BJ (cell line): Measurements from ENCODE around the gene CS. TPM values are rescaled to one million over a fixed set of nuclear protein-coding genes. Genes with fewer than 3 reads are reported as not detected.
"Not testable (repeated sequence)": the region's sequence is repeated elsewhere in the genome, so short reads cannot be mapped to it uniquely, and the experiment has no call there.

Source experiments
- CTCF ChIA-PET: fragments of 350-600 bp; formaldehyde crosslinking; extraction: SDS; loops from one replicate; lab custom pipeline; 2021; ENCODE audit warnings: antibody characterized with exemption, inconsistent platforms; lab: Yijun Ruan, JAX
- POLR2A ChIA-PET: fragments of 300-600 bp; sonication (Branson Sonifier 250); formaldehyde crosslinking; extraction: SDS; loops from one replicate; lab custom pipeline; 2021; ENCODE audit warnings: antibody characterized with exemption; lab: Charles Lee
- DNase-seq: peaks from one replicate; pipeline ENCODE4 v3.0.0-alpha.2; 2011; ENCODE audit warnings: low read depth
- H3K27me3 ChIP-seq: 2 replicates; pipeline ENCODE4 v1.6.0; 2011; ENCODE audit warnings: low read length; ENCODE audit not compliant: control insufficient read depth, insufficient read depth
- H3K36me3 ChIP-seq: 2 replicates; pipeline ENCODE4 v1.5.1; 2011; ENCODE audit warnings: low read length; ENCODE audit not compliant: control insufficient read depth, insufficient read depth
- H3K4me3 ChIP-seq: 2 replicates; pipeline ENCODE4 v1.5.1; 2011; ENCODE audit warnings: low read depth, mild to moderate bottlenecking, control low read depth, low read length
- polyA plus RNA-seq: library from polyadenylated mRNA; depleted of rRNA; stranded (reverse); fragments of >200 nt; gene quantifications from 2 replicates; pipeline ENCODE4 v1.2.3, GENCODE V29; 2011
- TF ChIP-seq, protein P1 (sequence below): IDR thresholded peaks from 2 replicates; pipeline ENCODE4 v1.5.1; 2011; ENCODE audit warnings: low read depth, mild to moderate bottlenecking, control low read depth, inconsistent platforms, low read length, moderate library complexity; ENCODE audit not compliant: insufficient read depth

CS gene
- polyA plus RNA-seq, 1 experiment = 150 TPM

DNA sequence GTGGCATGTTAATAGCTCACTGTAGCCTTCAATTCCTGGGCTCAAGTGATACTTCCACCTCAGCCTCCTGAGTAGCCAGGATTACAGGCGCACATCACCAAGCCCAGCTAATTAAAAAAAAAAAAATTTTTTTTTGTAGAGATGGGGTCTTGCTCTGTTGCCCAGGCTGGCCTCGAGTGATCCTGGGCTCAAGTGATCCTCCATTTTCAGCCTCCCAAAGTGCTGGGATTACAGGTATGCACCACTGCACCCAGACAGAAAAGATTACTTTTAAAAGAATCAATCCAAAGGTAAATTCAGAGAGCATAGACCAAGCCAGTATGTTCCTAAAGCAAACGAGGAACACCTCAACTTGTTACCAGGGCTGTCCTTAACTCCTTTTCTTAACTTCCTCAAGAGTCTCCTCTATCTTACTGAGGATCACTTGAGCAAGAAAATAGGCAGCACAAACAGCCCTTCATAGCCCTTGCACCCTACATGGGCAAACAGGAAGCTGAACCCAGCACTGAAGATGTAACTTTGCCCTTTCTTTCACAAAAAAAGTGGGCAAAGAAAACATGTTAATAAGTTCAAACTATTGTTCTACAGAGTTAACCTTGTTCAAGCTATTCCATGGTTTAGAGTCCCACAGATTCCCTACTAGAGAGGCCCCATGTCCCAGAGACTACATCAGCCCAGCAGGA lies 11.3 kb downstream of the CS start:
- H3K4me3 ChIP-seq = no peak overlapping the region
- ChIA-PET POLR2A (no interaction called here), CTCF (interaction anchor here (1.3 to 2.1 kb wide), 2 partner anchors 22 to 100 kb away, joined by 4 read pairs; partner anchors contain the start of genes COQ10A and SMARCC2)
- TF ChIP-seq, protein P1, sequence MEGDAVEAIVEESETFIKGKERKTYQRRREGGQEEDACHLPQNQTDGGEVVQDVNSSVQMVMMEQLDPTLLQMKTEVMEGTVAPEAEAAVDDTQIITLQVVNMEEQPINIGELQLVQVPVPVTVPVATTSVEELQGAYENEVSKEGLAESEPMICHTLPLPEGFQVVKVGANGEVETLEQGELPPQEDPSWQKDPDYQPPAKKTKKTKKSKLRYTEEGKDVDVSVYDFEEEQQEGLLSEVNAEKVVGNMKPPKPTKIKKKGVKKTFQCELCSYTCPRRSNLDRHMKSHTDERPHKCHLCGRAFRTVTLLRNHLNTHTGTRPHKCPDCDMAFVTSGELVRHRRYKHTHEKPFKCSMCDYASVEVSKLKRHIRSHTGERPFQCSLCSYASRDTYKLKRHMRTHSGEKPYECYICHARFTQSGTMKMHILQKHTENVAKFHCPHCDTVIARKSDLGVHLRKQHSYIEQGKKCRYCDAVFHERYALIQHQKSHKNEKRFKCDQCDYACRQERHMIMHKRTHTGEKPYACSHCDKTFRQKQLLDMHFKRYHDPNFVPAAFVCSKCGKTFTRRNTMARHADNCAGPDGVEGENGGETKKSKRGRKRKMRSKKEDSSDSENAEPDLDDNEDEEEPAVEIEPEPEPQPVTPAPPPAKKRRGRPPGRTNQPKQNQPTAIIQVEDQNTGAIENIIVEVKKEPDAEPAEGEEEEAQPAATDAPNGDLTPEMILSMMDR = no peak
- H3K27me3 ChIP-seq = no peaks in the 10 kb centered on the region
- peaks cover 6% of the 10 kb centered on the region for H3K36me3 ChIP-seq
- DNase-seq = no peak

DNA sequence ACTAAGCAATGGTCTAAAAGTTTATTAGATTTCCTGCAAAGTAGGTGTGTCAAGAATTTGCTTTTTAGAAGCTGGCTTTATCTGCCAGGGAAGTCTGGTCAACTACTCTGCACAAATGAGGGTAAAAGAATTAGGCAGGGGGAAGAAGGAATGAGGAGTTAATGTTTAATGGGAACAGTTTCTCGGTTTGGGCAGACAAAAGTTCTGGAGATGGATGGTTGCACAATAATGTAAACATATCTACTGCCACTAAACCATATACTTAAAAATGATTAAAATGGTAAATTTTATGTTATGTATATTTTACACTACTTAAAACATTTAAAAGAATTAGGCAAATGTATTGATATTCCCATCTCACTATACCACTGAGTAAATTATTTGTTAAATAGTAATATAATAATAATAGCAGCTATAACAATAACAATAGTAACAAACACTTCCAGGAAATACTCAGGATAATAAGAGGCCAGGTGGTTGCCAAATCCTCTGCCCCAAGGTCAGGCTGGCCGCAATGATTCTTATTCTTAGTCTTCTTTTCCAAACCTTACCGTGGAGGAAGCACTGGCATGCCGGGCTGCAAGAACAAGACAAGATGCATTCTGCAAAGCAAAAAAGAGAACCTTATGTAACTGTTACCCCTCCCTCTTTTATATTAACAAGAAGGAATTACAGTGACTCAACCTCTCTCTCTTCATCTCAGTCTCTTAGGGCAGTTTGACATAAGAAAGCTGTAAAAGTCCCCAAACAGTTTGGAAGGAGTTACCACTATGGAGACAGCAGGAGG lies 13.9 kb downstream of the CS start:
- DNase-seq = no peak
- no peak overlapping the region for H3K4me3 ChIP-seq
- peaks cover 10% of the 10 kb centered on the region for H3K36me3 ChIP-seq
- ChIA-PET POLR2A (no interaction called here), CTCF (interaction anchor here (0.6 to 2.4 kb wide), 7 partner anchors 11 to 97 kb away, joined by 3 to 10 read pairs (median 3); partner anchors contain the start of gene SMARCC2)
- TF ChIP-seq, protein P1 = no peak
- H3K27me3 ChIP-seq = no peaks in the 10 kb centered on the region

DNA sequence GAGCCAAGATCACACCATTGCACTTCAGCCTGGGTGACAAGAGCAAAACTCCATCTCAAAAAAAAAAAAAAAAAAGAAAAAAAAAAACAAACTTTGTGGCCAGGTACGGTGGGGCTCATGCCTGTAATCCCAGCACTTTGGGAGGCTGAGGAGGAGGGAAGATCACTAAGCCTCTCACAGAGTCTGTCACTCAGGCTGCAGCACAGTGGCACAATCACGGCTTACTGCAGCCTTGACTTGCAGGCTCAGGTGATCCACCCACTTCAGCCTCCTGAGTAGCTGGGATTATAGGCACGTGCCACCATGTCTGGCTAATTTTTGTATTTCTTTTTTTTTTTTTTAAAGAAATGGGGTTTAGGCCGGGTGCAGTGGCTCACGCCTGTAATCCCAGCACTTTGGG lies 15.9 kb downstream of the CS start:
- H3K36me3 ChIP-seq = peaks cover 10% of the 10 kb centered on the region
- POLR2A ChIA-PET, H3K27me3 ChIP-seq, H3K4me3 ChIP-seq, DNase-seq: not testable (repeated sequence)
- CTCF ChIA-PET = interaction anchor here (0.6 to 0.9 kb wide), 4 partner anchors 9 to 312 kb away, joined by 3 read pairs; partner anchors contain the start of gene ANKRD52

DNA sequence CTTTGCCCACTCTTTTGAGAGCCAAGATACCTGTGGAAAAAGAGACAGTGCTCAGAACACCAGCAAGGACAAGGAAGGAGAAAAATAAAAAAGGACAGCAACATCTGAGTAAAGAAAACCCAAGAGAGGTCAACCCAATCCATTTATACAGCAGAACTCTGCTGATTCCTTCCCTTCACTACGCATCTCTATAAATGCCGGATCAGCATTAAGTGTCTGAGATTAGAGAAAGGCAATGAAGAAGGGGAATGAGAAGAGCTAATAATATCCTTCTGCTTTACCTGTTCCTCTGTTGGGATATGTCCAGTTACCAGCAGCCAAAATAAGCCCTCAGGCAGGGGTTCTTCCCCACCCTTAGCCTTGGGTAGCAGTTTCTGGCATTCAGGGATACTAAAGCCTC lies 17.6 kb downstream of the CS start:
- Histone ChIP-seq H3K4me3 (no peak overlapping the region), H3K27me3 (no peaks in the 10 kb centered on the region), H3K36me3 (peaks cover 11% of the 10 kb centered on the region)
- TF ChIP-seq, protein P1 = no peak
- no peak for DNase-seq
- ChIA-PET CTCF (no interaction called here), POLR2A (no interaction called here)

DNA sequence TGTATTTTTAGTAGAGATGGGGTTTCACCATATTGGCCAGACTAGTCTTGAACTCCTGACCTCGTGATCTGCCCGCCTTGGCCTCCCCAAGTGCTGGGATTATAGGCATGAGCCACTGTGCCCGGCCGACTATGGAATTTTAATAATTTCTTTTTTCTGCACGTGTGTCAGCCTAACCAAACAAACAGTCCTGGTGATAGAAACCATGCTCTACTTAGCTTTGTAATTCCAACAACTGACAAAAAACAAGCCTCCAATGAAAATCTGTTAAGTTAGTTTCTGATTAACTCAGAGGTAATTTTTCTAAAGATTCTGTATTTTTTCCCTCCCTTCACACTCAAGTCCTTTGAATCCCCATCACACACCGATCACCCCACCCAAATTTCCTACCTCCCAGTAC lies 18.1 kb downstream of the CS start:
- Histone ChIP-seq H3K4me3 (no peak overlapping the region), H3K27me3 (no peaks in the 10 kb centered on the region), H3K36me3 (peaks cover 11% of the 10 kb centered on the region)
- TF ChIP-seq, protein P1 = no peak
- DNase-seq = no peak
- POLR2A ChIA-PET = no interaction called here
- CTCF ChIA-PET = no interaction called here
